GM18861 (cell line): ENCODE results near the gene OLA1.

Experiments
- ATAC-seq: cut with Tn5 transposase; IDR thresholded peaks from one replicate; pipeline ENCODE4 v1.9.1; 2021; ENCODE audit not compliant: unreplicated experiment

OLA1 gene

DNA sequence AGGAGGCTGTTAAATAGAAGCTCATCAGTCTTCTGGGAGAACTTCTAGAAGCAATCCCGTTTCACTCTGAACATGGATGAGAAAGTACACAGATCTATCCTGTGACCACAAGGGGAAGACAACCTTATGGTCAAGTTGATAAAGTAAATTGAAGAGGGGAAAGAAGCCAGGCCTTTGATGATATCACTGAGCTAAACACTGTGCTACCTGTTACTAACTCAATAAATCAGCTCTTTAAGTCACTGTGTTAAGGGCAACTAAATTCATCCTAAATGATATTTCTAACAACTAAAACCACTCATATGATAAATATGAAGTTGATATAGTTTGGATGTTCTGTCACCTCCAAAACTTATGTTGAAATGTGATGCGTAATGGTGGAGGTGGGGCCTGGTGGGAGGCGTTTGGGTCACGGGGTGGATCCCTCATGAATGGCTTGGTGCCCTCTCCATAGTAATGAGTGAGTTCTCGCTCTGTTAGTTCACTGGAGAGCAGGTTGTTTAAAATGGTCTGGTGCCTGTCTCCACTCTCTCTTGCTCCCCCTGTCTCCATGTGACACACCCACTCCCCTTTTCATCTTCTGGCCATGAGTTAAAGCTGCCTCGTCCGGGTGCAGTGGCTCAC is 23.6 kb downstream of the OLA1 start:
- no peak for ATAC-seq

GRCh38 chr2:174224125-174224524 is 24.2 kb downstream of the OLA1 start:
- no peak for ATAC-seq

- ATAC-seq = no peak
These were observed 24.9 kb downstream of the OLA1 start for GRCh38 chr2:174223388-174223787.

DNA sequence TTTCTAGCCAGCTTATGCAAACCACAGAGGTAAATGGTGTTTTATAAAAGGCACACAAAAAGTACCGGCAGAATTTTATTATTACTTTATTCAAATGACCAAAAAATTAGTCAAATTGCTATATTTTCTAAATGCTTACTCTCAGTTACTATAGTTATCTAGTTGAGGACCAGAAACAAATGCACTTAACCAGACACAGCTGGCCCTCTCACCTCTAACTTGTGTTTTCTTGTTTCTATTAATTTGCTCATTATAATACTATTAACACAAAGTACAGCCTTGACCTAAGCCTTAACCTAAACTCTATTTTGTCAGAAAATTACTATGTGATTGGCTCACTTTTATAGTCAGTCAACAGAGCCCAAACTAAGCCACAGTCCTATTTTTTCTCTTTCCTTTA is 26.2 kb downstream of the OLA1 start:
- no peak for ATAC-seq

- ATAC-seq = no peak
These were observed 29.0 kb downstream of the OLA1 start for GRCh38 chr2:174219321-174219720.

DNA sequence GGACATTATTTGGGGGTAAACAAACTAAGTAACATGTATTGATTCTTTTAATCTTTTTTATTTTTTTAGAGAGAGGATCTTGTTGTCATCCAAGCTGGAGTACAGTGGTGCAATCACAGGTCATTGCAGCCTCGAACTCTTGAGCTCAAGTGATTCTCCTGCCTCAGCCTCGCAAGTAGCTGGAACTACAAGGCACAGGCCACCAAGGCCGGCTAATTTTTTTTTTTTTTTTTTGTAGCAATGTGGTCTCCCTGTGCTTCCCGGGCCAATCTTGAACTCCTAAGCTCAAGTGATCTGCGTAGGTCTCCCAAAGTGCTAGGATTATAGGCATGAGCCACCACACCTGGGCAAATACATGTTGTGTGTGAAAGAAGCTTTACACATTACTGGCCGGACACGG is 29.6 kb downstream of the OLA1 start:
- ATAC-seq = no peak

GRCh38 chr2:174217869-174218268 is 30.5 kb downstream of the OLA1 start:
- ATAC-seq = no peak

- ATAC-seq = no peak
These were observed 36.4 kb downstream of the OLA1 start for GRCh38 chr2:174211954-174212353.

GRCh38 chr2:174210862-174211261 is 37.5 kb downstream of the OLA1 start:
- ATAC-seq = no peak

- no peak for ATAC-seq
These were observed 39.0 kb downstream of the OLA1 start for GRCh38 chr2:174209325-174209724.

DNA sequence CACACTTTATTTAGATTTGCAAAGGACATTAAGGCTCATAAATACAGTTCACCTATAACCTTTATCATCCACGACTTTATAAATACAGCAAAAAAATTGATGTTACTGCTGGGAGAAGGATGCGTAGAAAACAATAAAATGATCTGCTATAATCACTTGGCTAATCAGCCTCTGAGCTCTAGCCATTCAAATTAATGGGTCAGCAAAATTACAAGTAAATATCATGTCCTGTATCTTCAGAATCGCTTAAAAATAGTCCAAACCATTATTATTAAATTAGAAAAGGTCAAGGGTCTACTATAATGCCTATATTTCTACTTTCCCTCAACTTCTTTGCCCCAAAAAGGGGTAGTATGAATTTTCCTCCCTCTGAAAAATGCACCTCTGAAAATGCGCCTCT is 40.3 kb downstream of the OLA1 start:
- no peak for ATAC-seq

- ATAC-seq = no peak
These were observed 42.8 kb downstream of the OLA1 start for GRCh38 chr2:174205562-174205961.

DNA sequence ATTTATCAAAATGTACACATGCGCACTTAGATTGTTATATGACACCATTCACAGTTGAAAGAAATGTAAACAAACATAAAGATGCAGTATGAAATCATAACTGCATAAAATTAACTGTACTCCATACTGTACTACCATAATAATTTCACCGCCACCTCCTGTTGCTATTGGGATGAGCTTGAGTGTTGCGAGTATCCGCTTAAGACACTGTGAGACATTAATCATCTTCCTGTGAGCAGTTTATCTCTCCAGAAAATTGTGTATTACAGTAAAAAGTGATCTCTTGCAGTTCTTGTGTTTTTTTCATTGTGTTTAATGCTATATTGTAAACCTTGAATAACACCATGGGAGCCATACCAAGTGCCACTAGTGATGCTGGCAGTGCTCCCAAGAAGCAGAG is 46.1 kb downstream of the OLA1 start:
- no peak for ATAC-seq

GRCh38 chr2:174198846-174199564 is 49.3 kb downstream of the OLA1 start:
- no peak for ATAC-seq

GRCh38 chr2:174195253-174195652 is 53.1 kb downstream of the OLA1 start:
- ATAC-seq = no peak

- no peak for ATAC-seq
These were observed 54.6 kb downstream of the OLA1 start for GRCh38 chr2:174193737-174194136.

DNA sequence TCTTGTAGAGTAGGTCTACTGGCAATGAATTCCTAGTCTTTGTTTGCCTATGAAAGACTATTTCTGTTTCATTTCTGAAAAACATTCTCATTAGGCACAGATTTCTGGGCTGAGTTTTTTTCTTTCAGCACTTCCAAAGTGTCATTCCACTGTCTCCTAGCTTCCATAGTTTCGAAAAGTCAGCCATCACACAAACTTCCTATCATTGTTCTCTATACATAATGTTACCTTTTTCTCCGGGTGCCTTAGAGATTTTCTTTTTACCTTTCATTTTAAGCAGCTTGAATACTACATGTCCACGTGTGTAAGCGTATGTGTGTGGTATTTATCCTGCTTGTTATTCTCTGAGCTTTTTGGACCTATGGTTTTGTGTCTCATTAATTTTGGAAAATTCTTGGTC is 55.7 kb downstream of the OLA1 start:
- ATAC-seq = no peak

DNA sequence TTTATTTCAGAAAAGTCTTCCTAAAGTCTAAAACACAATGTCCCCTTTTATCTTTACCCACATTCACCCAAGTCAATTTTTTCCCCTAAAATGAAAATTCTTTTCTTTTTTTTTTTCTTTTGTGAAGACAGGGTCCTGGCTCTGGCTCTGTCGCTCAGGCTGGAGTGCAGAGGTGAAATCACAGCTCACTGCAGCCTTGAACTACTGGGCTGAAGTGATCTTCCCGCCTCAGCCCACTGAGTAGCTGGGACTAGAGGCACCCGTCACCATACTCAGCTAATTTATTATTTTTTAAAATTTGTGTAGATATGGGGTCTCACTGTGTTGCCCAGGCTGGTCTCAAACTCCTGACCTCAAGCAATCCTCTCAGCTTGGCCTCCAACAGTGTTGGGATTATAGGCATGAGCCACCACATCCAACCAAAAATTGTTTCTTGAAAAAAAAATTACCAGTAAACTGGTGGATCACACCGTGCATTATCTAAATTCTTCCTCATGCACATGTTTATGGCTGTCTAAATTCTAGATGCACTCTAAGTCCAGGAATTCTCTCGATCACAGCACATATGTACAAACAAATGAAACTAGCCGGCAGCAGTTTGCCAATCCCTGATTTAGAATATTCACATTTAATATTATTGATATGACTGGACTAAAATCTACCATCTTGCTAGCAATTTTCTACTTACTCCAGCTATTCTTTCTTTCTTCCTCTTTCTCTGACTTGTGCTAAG is 56.8 kb downstream of the OLA1 start:
- ATAC-seq = no peak

GRCh38 chr2:174184915-174185314 is 63.4 kb downstream of the OLA1 start:
- ATAC-seq = no peak

- no peak for ATAC-seq
These were observed 63.8 kb downstream of the OLA1 start for GRCh38 chr2:174184504-174184903.

GRCh38 chr2:174183076-174183475 is 65.3 kb downstream of the OLA1 start:
- no peak for ATAC-seq

DNA sequence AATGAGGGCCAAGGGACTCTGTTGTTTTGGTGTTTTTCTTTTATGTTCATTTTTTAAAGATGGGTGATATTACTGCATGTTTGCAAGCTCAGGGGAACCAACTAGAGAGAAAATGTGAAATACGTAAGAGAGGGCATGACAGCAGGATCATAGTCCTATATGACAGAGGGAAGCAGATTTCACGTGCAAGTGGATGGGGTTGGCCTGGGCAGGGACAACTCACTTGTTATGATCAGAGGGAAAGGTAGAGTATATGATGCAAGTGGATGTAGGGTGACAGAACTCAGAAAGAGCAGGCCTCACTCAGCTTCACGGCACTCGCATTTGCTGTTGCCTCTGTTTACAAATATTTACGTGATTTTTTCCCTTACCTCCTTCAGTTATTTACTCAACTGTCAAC is 67.0 kb downstream of the OLA1 start:
- ATAC-seq = no peak
